ENCODE data around the gene SYNE1. TPM values are rescaled to one million over a fixed set of nuclear protein-coding genes. Genes with fewer than 3 reads are reported as not detected.

SYNE1 gene
- polyA plus RNA-seq, 2 of the 4 experiments (the other 2 are of a cell fraction): 10.5 to 28.5 TPM

- H3K9me3 ChIP-seq: no peaks in the 10 kb centered on the region
- ATAC-seq: no peak
- H3K27ac ChIP-seq: no peak overlapping the region
- POLR2A ChIA-PET: interaction anchor here (0.6 kb wide), 1 partner anchor 46 kb away, joined by 3 read pairs; no protein-coding TSS in a partner anchor
- no peak for TF ChIP-seq BHLHE40 (IDR thresholded peaks at IDR 0.05; ENCODE audit: low read depth, low read length)
- WGBS (ENCODE audit: missing lambda C conversion rate): 59% methylated on average over 8 of the region's 8 CpGs
- H3K4me1 ChIP-seq: peaks cover 7% of the 10 kb centered on the region; the same call in 1 of the 3 replicates
- DNase-seq (ENCODE audit: low read depth in 1 of 2, low spot score in 1 of 2): no peak
- CTCF ChIA-PET: no interaction called here
- no peak for FAIRE-seq
- no peak overlapping the region for H3K4me2 ChIP-seq
- no peak overlapping the region for H3K4me3 ChIP-seq
Observed at GRCh38 chr6:152458648-152459644, 178.2 kb downstream of the SYNE1 start.

GRCh38 chr6:152457949-152458624 is 179.1 kb downstream of the SYNE1 start:
- FAIRE-seq: no peak
- Histone ChIP-seq H3K4me3 (no peak overlapping the region), H3K4me1 (peaks cover 7% of the 10 kb centered on the region; the same call in 1 of the 3 replicates), H3K27ac (no peak overlapping the region), H3K4me2 (no peak overlapping the region), H3K9me3 (no peaks in the 10 kb centered on the region)
- ChIA-PET POLR2A (no interaction called here), CTCF (no interaction called here)
- ATAC-seq: no peak
- DNase-seq (ENCODE audit: low read depth in 1 of 2, low spot score in 1 of 2): no peak
- 76% methylated on average over 4 of the region's 4 CpGs for WGBS (ENCODE audit: missing lambda C conversion rate)
- no peak for TF ChIP-seq JUNB (IDR thresholded peaks at IDR 0.05)
- no peak for TF ChIP-seq ESRRA (IDR thresholded peaks at IDR 0.05; ENCODE audit: borderline replicate concordance, low read length)
- TF ChIP-seq EHMT2 (IDR thresholded peaks at IDR 0.05; ENCODE audit: low read depth): no peak
- no peak for TF ChIP-seq FOSB (CRISPR knock-in tag; IDR thresholded peaks at IDR 0.05)
- TF ChIP-seq TFCP2L1 (CRISPR knock-in tag; IDR thresholded peaks at IDR 0.05): no peak
- TF ChIP-seq KDM5A (IDR thresholded peaks at IDR 0.05): no peak
- no peak for TF ChIP-seq CTCF (IDR thresholded peaks at IDR 0.05)
- no peak for TF ChIP-seq POLR2AphosphoS2 (conservative IDR thresholded peaks at IDR 0.05; ENCODE audit: low read length)
- TF ChIP-seq JUN (IDR thresholded peaks at IDR 0.05): no peak
- no peak for TF ChIP-seq E2F6 (IDR thresholded peaks at IDR 0.05; ENCODE audit: borderline replicate concordance, low read depth)
- no peak for TF ChIP-seq CBX8 (IDR thresholded peaks at IDR 0.05)
- TF ChIP-seq KDM1A (IDR thresholded peaks at IDR 0.05; ENCODE audit: low read depth): no peak
- TF ChIP-seq SREBF2 (IDR thresholded peaks at IDR 0.05): no peak
- TF ChIP-seq HOXB5 (CRISPR knock-in tag; IDR thresholded peaks at IDR 0.05): no peak
- TF ChIP-seq HOXB13 (CRISPR knock-in tag; IDR thresholded peaks at IDR 0.05; ENCODE audit: low read depth): no peak
- no peak for TF ChIP-seq ZC3H11A (IDR thresholded peaks at IDR 0.05)
- no peak for TF ChIP-seq ATOH8 (CRISPR knock-in tag; IDR thresholded peaks at IDR 0.05; ENCODE audit: low read depth)
- TF ChIP-seq USF2 (IDR thresholded peaks at IDR 0.05): no peak

Measured in A549 (cell line).